HEK293 (cell line): ENCODE data around the gene CD3G.
"Not testable (repeated sequence)": the region's sequence is repeated elsewhere in the genome, so short reads cannot be mapped to it uniquely, and the experiment has no call there.

ENCODE experiments used
- PRDM1 ChIP-seq: fragments of 450-650 bp; formaldehyde crosslinking; IDR thresholded peaks from 2 replicates; pipeline ENCODE4; 2016; ENCODE audit warnings: missing biosample characterization, missing genetic modification characterization
- TF ChIP-seq, protein P1 (sequence below): fragments of 450-650 bp; formaldehyde crosslinking; IDR thresholded peaks from 2 replicates; pipeline ENCODE4 v1.5.1; 2016; ENCODE audit warnings: missing biosample characterization, missing genetic modification characterization
- TF ChIP-seq, protein P2 (sequence below): fragments of 450-650 bp; formaldehyde crosslinking; IDR thresholded peaks from 2 replicates; pipeline ENCODE4 v1.5.1; 2016; ENCODE audit warnings: missing biosample characterization, missing genetic modification characterization

DNA sequence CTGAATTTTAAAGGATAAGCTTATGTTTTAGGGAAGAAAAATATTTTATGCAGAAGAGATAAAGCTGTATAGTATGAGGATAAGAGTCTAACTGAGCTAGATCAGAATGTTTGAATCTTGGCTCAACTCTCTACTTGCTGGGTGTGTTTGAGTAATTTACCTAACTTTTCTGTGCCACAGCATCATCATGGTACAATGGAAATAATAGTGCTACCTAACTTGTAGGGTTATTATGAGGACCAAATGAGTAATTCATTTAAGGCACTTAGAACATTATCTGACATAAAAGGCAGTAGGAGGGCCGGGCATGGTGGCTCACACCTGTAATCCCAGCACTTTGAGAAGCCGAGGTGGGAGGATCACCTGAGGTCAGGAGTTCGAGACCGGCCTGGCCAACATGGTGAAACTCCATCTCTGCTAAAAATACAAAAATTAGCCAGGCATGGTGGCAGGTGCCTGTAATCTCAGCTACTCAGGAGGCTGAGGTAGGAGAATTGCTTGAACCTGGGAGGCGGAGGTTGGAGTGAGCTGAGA, 35.1 kb upstream of the CD3G start:
- TF ChIP-seq, protein P1, sequence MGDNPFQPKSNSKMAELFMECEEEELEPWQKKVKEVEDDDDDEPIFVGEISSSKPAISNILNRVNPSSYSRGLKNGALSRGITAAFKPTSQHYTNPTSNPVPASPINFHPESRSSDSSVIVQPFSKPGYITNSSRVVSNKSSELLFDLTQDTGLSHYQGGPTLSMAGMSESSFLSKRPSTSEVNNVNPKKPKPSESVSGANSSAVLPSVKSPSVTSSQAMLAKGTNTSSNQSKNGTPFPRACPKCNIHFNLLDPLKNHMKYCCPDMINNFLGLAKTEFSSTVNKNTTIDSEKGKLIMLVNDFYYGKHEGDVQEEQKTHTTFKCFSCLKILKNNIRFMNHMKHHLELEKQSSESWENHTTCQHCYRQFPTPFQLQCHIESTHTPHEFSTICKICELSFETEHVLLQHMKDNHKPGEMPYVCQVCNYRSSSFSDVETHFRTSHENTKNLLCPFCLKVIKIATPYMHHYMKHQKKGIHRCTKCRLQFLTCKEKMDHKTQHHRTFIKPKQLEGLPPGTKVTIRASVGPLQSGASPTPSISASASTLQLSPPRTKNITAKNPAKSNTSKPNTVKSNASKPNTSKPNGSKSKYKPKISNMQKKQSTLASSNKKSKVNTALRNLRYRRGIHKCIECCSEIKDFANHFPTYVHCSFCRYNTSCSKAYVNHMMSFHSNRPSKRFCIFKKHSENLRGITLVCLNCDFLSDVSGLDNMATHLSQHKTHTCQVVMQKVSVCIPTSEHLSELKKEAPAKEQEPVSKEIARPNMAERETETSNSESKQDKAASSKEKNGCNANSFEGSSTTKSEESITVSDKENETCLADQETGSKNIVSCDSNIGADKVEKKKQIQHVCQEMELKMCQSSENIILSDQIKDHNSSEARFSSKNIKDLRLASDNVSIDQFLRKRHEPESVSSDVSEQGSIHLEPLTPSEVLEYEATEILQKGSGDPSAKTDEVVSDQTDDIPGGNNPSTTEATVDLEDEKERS (tag by site-specific recombination) = not testable (repeated sequence)
- TF ChIP-seq, protein P2, sequence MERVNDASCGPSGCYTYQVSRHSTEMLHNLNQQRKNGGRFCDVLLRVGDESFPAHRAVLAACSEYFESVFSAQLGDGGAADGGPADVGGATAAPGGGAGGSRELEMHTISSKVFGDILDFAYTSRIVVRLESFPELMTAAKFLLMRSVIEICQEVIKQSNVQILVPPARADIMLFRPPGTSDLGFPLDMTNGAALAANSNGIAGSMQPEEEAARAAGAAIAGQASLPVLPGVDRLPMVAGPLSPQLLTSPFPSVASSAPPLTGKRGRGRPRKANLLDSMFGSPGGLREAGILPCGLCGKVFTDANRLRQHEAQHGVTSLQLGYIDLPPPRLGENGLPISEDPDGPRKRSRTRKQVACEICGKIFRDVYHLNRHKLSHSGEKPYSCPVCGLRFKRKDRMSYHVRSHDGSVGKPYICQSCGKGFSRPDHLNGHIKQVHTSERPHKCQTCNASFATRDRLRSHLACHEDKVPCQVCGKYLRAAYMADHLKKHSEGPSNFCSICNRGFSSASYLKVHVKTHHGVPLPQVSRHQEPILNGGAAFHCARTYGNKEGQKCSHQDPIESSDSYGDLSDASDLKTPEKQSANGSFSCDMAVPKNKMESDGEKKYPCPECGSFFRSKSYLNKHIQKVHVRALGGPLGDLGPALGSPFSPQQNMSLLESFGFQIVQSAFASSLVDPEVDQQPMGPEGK = not testable (repeated sequence)
- TF ChIP-seq PRDM1 (tag by site-specific recombination) = not testable (repeated sequence)
